Astrocyte (in vitro differentiated cells and primary cell): ENCODE results near the gene IMMP2L. TPM values are rescaled to one million over a fixed set of nuclear protein-coding genes. Genes with fewer than 3 reads are reported as not detected.
A peak's percentile ranks its signal among the peaks of the same experiment; 100 is the strongest.

ENCODE experiments used
- DNase-seq: peaks from one replicate; pipeline ENCODE4 v3.0.0-alpha.2; 2010; ENCODE audit warnings: low read depth
- FAIRE-seq: peaks from 2 replicates; lab custom pipeline; 2011; peaks lifted over from hg19 to GRCh38; lab: Jason Lieb, UNC
- H2AFZ ChIP-seq: 2 replicates; pipeline ENCODE4 v1.6.0; 2012; ENCODE audit warnings: low read depth, low read length, inconsistent platforms
- H3K27ac ChIP-seq: 2 replicates; pipeline ENCODE4 v1.5.1; 2011; ENCODE audit warnings: low read depth, low read length, inconsistent platforms
- H3K27me3 ChIP-seq: 2 replicates; pipeline ENCODE4 v1.6.0; 2011; ENCODE audit warnings: low read length, inconsistent platforms; ENCODE audit not compliant: insufficient read depth
- H3K36me3 ChIP-seq: 2 replicates; pipeline ENCODE4 v1.5.1; 2011; ENCODE audit warnings: low read length, inconsistent platforms; ENCODE audit not compliant: insufficient read depth
- H3K4me1 ChIP-seq: 2 replicates; pipeline ENCODE4 v1.5.1; 2011; ENCODE audit warnings: low read length, inconsistent platforms; ENCODE audit not compliant: insufficient read depth
- H3K4me2 ChIP-seq: 2 replicates; pipeline ENCODE4 v1.6.0; 2012; ENCODE audit warnings: low read length, inconsistent platforms
- H3K4me3 ChIP-seq: 2 replicates; pipeline ENCODE4 v1.5.1; 2011; ENCODE audit warnings: low read depth, mild to moderate bottlenecking, low read length, inconsistent platforms; ENCODE audit not compliant: insufficient read depth
- H3K79me2 ChIP-seq: 2 replicates; pipeline ENCODE4 v1.6.0; 2012; ENCODE audit warnings: mild to moderate bottlenecking, low read length, inconsistent platforms; ENCODE audit not compliant: insufficient read depth
- H3K9ac ChIP-seq: 2 replicates; pipeline ENCODE4 v1.6.0; 2012; ENCODE audit warnings: mild to moderate bottlenecking, low read length, inconsistent platforms
- H3K9me3 ChIP-seq: 2 replicates; pipeline ENCODE4 v1.5.1; 2012; ENCODE audit warnings: low read depth, mild to moderate bottlenecking, low read length, inconsistent platforms; ENCODE audit not compliant: insufficient read depth
- H4K20me1 ChIP-seq: 2 replicates; pipeline ENCODE4 v1.6.0; 2012; ENCODE audit warnings: low read length, inconsistent platforms; ENCODE audit not compliant: insufficient read depth
- H3K27ac Mint-ChIP-seq: one replicate; pipeline ENCODE4 v1.8.0; 2021; ENCODE audit warnings: mild to moderate bottlenecking, mixed read lengths; ENCODE audit not compliant: unreplicated experiment
- H3K27me3 Mint-ChIP-seq: one replicate; pipeline ENCODE4 v1.8.0; 2021; ENCODE audit warnings: low read depth, mixed read lengths; ENCODE audit not compliant: unreplicated experiment
- H3K36me3 Mint-ChIP-seq: one replicate; pipeline ENCODE4 v1.8.0; 2021; ENCODE audit warnings: low read depth, mixed read lengths; ENCODE audit not compliant: unreplicated experiment
- H3K4me1 Mint-ChIP-seq: one replicate; pipeline ENCODE4 v1.8.0; 2021; ENCODE audit warnings: low read depth, mixed read lengths; ENCODE audit not compliant: unreplicated experiment
- H3K4me3 Mint-ChIP-seq: one replicate; pipeline ENCODE4 v1.8.0; 2021; ENCODE audit warnings: mild to moderate bottlenecking, moderate library complexity, mixed read lengths; ENCODE audit not compliant: unreplicated experiment
- H3K9me3 Mint-ChIP-seq: one replicate; pipeline ENCODE4 v1.8.0; 2021; ENCODE audit warnings: mild to moderate bottlenecking, mixed read lengths; ENCODE audit not compliant: unreplicated experiment
- EZH2 ChIP-seq: IDR thresholded peaks from 2 replicates; pipeline ENCODE4 v1.6.1; 2012; ENCODE audit warnings: mild to moderate bottlenecking, low read length, inconsistent platforms; ENCODE audit not compliant: insufficient read depth
- total RNA-seq: library from RNA; stranded (reverse); gene quantifications from 2 replicates; pipeline ENCODE4 v1.2.1, GENCODE V29; 2021
- TF ChIP-seq, protein P1 (sequence below): IDR thresholded peaks from 2 replicates; pipeline ENCODE4 v1.5.1; 2011; ENCODE audit warnings: low read depth, mild to moderate bottlenecking, inconsistent platforms, low read length, moderate library complexity; ENCODE audit not compliant: insufficient read depth

IMMP2L gene
- total RNA-seq, 1 donor from 2014 or later, result 13.8 TPM

DNA sequence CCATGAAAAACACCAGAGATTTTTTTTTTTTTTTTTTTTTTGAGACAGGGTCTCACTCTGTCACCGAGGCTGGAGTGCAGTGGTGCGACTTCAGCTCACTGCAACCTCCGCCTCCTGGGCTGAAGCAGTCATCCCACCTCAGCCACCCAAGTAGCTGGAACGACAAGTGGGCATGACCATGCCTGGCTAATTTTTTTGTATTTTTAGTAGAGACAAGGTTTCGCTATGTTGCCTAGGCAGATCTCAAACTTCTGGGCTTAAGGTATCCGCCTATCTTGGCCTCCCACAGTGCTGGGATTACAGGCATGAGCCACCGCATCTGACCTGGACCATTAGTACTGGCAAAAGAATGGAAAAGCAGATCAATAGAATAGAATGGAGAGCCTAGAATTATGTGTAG lies 530.4 kb downstream of the IMMP2L start:
- Histone ChIP-seq H4K20me1 (no peaks in the 10 kb centered on the region), H3K9me3 (no peaks in the 10 kb centered on the region), H3K4me3 (no peak overlapping the region), H3K27me3 (no peaks in the 10 kb centered on the region), H3K27ac (no peak overlapping the region), H2AFZ (no peak overlapping the region), H3K9ac (no peak overlapping the region), H3K4me2 (no peak overlapping the region), H3K79me2 (no peaks in the 10 kb centered on the region), H3K4me1 (peaks cover 6% of the 10 kb centered on the region), H3K36me3 (no peaks in the 10 kb centered on the region)
- TF ChIP-seq EZH2, result no peak
- TF ChIP-seq, protein P1, sequence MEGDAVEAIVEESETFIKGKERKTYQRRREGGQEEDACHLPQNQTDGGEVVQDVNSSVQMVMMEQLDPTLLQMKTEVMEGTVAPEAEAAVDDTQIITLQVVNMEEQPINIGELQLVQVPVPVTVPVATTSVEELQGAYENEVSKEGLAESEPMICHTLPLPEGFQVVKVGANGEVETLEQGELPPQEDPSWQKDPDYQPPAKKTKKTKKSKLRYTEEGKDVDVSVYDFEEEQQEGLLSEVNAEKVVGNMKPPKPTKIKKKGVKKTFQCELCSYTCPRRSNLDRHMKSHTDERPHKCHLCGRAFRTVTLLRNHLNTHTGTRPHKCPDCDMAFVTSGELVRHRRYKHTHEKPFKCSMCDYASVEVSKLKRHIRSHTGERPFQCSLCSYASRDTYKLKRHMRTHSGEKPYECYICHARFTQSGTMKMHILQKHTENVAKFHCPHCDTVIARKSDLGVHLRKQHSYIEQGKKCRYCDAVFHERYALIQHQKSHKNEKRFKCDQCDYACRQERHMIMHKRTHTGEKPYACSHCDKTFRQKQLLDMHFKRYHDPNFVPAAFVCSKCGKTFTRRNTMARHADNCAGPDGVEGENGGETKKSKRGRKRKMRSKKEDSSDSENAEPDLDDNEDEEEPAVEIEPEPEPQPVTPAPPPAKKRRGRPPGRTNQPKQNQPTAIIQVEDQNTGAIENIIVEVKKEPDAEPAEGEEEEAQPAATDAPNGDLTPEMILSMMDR, result no peak
- no peaks in the 10 kb centered on the region for H3K36me3 Mint-ChIP-seq
- no peak overlapping the region for H3K4me3 Mint-ChIP-seq
- DNase-seq (no peak), FAIRE-seq (no peak)
- H3K27me3 Mint-ChIP-seq, result no peaks in the 10 kb centered on the region
- H3K9me3 Mint-ChIP-seq, result no peaks in the 10 kb centered on the region
- no peak overlapping the region for H3K27ac Mint-ChIP-seq
- H3K4me1 Mint-ChIP-seq, result peaks cover 14% of the 10 kb centered on the region

DNA sequence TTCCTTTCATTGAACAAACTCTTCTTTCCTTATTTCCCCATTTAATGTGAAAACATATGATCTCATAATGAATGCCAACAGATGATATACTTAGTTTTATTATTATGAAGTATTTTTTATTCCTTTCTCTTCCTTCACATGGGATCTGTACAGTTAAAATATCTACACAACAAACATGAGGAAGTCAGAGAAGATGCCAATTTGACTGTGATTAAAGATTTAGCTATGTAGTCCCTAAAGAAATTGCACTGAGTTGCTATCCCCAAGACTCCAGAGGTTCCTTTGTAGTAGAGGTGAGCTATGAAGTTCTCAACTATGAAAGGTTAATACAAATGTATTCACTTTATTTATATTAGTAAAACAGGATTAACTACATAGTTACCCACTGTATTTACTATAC lies 532.0 kb downstream of the IMMP2L start:
- Mint-ChIP-seq H3K4me3 (no peak overlapping the region), H3K27ac (no peak overlapping the region), H3K36me3 (no peaks in the 10 kb centered on the region), H3K27me3 (no peaks in the 10 kb centered on the region), H3K9me3 (no peaks in the 10 kb centered on the region), H3K4me1 (peaks cover 14% of the 10 kb centered on the region)
- Histone ChIP-seq H3K79me2 (no peaks in the 10 kb centered on the region), H3K4me3 (no peak overlapping the region), H3K36me3 (no peaks in the 10 kb centered on the region), H3K4me1 (peaks cover 6% of the 10 kb centered on the region), H3K9me3 (no peaks in the 10 kb centered on the region), H3K4me2 (no peak overlapping the region), H3K27ac (no peak overlapping the region), H3K9ac (no peak overlapping the region), H2AFZ (no peak overlapping the region), H3K27me3 (no peaks in the 10 kb centered on the region), H4K20me1 (no peaks in the 10 kb centered on the region)
- DNase-seq, result no peak
- TF ChIP-seq, protein P1, result no peak
- TF ChIP-seq EZH2, result no peak
- FAIRE-seq, result no peak

DNA sequence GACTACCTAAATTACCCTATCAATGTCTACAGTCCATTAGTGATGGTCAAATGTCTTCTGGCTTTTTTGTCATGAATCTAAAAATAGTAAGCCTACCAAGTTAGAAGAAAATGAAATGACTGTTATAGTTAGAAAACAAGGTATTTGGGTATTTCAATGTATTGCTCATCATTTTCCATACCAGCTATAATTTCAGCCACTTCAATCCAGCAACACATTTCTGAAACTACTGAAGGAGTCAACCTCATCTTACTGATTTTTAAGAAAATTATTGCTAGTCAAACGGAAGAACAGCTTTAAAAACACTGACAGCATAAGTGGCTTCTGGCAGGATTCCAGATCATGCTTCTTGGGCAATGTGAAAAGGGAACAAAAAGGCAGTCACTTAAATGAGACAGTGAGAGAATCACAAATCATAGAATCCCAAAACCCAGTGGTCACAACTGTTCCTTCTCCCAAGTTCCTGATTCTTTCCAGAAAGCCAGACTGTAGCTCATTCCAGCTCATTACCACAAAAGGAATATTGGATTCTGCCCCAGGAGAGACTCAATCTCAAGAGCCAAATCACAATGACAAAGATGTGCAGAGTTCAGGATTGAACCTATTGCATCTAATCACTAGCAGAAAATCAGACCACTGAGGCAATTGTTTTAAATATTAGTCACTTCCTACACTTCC lies 532.6 kb downstream of the IMMP2L start:
- no peaks in the 10 kb centered on the region for H3K27me3 Mint-ChIP-seq
- no peaks in the 10 kb centered on the region for H3K9me3 ChIP-seq
- no peaks in the 10 kb centered on the region for H3K36me3 ChIP-seq
- H3K4me1 Mint-ChIP-seq, result peaks cover 14% of the 10 kb centered on the region
- peaks cover 6% of the 10 kb centered on the region for H3K4me1 ChIP-seq
- no peaks in the 10 kb centered on the region for H3K9me3 Mint-ChIP-seq
- peak overlapping the region; percentile 44 for H3K4me2 ChIP-seq
- no peak overlapping the region for H3K4me3 Mint-ChIP-seq
- DNase-seq (peak; percentile 55), FAIRE-seq (no peak)
- no peak overlapping the region for H3K4me3 ChIP-seq
- H3K27ac ChIP-seq, result no peak overlapping the region
- no peaks in the 10 kb centered on the region for H3K79me2 ChIP-seq
- no peak overlapping the region for H3K9ac ChIP-seq
- no peak overlapping the region for H2AFZ ChIP-seq
- TF ChIP-seq, protein P1, result no peak
- no peak for TF ChIP-seq EZH2
- H3K27me3 ChIP-seq, result no peaks in the 10 kb centered on the region
- no peak overlapping the region for H3K27ac Mint-ChIP-seq
- no peaks in the 10 kb centered on the region for H3K36me3 Mint-ChIP-seq
- no peaks in the 10 kb centered on the region for H4K20me1 ChIP-seq
